Putamen (tissue), 1 donor: ENCODE data around the gene PRKAG3.

Experiments used
- DNase-seq: peaks from one replicate; pipeline ENCODE4 v3.0.0-alpha.2; 2016; ENCODE audit warnings: low spot score

Gene PRKAG3

GRCh38 chr2:218837495-218837894 is 5.9 kb upstream of the PRKAG3 start:
- DNase-seq = no peak

GRCh38 chr2:218834685-218835084 is 3.1 kb upstream of the PRKAG3 start:
- DNase-seq = no peak

- DNase-seq = no peak
These were observed 1.5 kb upstream of the PRKAG3 start for GRCh38 chr2:218833023-218833609.

- no peak for DNase-seq
These were observed 917 bp upstream of the PRKAG3 start for GRCh38 chr2:218832520-218832919.

GRCh38 chr2:218832081-218832480 is 478 bp upstream of the PRKAG3 start:
- DNase-seq = no peak

- DNase-seq = no peak
These were observed 887 bp downstream of the PRKAG3 start for GRCh38 chr2:218830526-218831306.

GRCh38 chr2:218829868-218830451 is 1.6 kb downstream of the PRKAG3 start:
- no peak for DNase-seq

- DNase-seq = no peak
These were observed 3.2 kb downstream of the PRKAG3 start for GRCh38 chr2:218828477-218828778.

- no peak for DNase-seq
These were observed 3.7 kb downstream of the PRKAG3 start for GRCh38 chr2:218827701-218828476.

GRCh38 chr2:218826791-218827190 is 4.8 kb downstream of the PRKAG3 start:
- no peak for DNase-seq

GRCh38 chr2:218824004-218824403 is 7.6 kb downstream of the PRKAG3 start:
- no peak for DNase-seq

- DNase-seq = no peak
These were observed 8.3 kb downstream of the PRKAG3 start for GRCh38 chr2:218823196-218823855.

GRCh38 chr2:218822622-218823021 is 9.0 kb downstream of the PRKAG3 start:
- DNase-seq = no peak

GRCh38 chr2:218821605-218822211 is 9.9 kb downstream of the PRKAG3 start:
- DNase-seq = no peak

- no peak for DNase-seq
These were observed 10.7 kb downstream of the PRKAG3 start for GRCh38 chr2:218820746-218821369.

GRCh38 chr2:218819093-218819492 is 12.5 kb downstream of the PRKAG3 start:
- DNase-seq = no peak

- no peak for DNase-seq
These were observed 15.0 kb downstream of the PRKAG3 start for GRCh38 chr2:218816561-218817011.

- DNase-seq = no peak
These were observed 16.0 kb downstream of the PRKAG3 start for GRCh38 chr2:218815649-218816048.

GRCh38 chr2:218815244-218815637 is 16.4 kb downstream of the PRKAG3 start:
- no peak for DNase-seq

- DNase-seq = no peak
These were observed 16.9 kb downstream of the PRKAG3 start for GRCh38 chr2:218814540-218815243.
